Activated naive CD4-positive, alpha-beta T cell treated with anti-CD3 and anti-CD28 coated beads, Interleukin-2, amount 50 U/mL, for 16 hours (primary cell): ENCODE results near the gene PAPPA.

Experiments
- DNase-seq: peaks from one replicate; pipeline ENCODE4 v3.0.0-alpha.2; 2020

PAPPA gene

GRCh38 chr9:116152941-116153764 is 438 bp upstream of the PAPPA start:
- DNase-seq = no peak

GRCh38 chr9:116154334-116154975 is 864 bp downstream of the PAPPA start:
- no peak for DNase-seq

GRCh38 chr9:116154976-116155697 is 1.5 kb downstream of the PAPPA start:
- DNase-seq = no peak

DNA sequence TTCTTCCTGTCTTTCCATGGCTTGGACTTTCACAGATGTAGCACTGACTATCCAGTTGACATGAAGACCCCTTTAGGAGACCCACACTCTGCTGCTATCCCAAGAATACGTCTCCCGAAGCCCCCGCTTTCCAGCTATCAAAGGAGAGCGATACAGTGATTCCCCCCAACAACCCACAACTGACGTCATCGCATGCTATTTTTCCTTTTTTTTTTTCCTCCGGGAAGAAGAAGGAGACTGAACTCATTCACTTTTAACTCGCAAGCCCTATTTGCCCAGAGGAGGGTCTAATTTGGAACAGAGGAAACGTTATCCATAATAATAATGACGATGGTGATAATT is 2.1 kb downstream of the PAPPA start:
- DNase-seq = no peak

GRCh38 chr9:116156621-116157314 is 3.2 kb downstream of the PAPPA start:
- DNase-seq = no peak

- DNase-seq = no peak
These were observed 4.0 kb downstream of the PAPPA start for GRCh38 chr9:116157436-116158138.

DNA sequence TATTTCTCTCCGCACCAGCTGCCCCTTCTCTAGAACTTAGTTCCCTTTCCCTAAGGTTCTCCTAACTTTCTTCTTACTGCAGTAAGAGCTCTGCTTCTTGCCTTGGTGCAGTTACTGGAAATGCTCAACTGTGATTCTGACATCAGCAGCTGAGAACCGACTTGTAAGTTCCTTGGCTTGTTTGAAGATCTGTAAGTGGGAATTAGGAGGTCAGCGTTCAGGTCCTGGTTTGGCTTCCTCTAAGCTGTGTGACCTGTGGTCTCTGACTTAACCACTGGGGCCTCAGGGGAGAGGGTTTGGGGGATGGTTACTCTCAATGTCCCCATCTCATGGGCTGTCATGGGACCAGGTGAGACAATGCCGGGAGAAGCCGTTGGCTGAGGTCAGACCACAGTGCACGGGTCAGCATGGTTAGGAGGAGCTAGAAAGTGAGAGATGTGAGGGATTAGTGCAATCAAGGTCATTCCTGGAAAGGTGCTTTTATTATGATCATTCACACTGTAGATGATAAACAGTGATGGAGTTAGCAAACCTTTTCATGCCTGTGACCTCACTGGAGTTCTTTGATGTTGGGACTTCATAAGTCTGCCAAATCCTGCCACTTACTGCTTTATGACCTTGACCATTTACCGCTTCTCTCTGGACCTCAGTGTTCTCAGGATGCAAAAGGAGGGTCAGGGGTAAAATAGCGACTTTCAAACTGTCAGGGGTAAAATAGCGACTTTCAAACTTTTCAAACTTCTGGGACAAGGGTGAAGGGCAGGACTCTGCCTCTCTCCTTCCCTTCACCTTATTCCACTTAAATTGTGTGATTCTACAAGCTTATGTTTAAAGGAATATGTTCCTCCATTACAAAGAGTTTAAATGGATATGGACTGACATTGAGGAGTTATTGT is 7.3 kb downstream of the PAPPA start:
- DNase-seq = no peak

DNA sequence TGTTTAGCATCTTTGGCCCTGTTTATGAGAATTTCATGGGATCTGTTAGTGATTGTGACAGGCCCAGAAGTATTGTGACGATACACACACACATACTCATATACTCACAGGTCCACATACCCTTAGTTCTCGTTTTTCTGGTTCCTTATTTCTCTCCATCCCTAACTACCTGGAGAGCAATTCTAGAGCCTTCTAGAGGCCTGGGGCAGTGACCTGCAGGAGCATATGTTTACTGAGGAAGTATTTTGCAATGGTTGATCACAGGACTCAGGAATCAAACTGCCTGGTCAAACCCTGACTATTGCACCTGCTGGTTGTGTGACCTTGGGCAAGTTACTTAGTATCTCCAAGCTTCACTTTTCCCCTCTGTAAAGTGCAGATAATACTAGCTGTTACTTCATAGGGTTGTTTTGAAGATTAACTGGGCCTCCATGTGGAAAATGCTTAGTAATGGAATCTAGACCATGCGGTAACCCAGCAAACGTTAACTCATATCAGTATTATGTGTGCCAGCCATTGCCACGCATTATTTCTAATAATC is 8.7 kb downstream of the PAPPA start:
- DNase-seq = no peak

GRCh38 chr9:116163293-116164055 is 9.9 kb downstream of the PAPPA start:
- no peak for DNase-seq

DNA sequence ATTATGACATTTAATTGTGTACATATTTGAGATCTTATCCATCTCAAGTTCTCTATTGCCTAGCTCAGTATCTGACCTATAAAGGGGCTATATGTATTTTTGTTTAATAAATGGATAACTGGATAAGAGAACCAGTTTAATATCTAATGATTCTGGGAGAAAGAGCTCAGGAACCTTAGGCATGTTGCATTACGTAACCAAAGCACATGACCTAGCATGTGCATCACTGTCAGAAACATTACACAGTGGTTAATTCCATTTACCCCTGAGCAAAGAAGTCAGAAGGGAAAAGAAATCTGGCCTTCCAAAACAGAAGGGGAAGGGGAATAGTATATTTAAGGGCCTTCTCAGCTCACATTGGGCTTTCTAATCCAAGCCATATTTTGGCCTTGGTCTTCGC is 12.3 kb downstream of the PAPPA start:
- no peak for DNase-seq

- no peak for DNase-seq
These were observed 13.1 kb downstream of the PAPPA start for GRCh38 chr9:116166713-116167112.

DNA sequence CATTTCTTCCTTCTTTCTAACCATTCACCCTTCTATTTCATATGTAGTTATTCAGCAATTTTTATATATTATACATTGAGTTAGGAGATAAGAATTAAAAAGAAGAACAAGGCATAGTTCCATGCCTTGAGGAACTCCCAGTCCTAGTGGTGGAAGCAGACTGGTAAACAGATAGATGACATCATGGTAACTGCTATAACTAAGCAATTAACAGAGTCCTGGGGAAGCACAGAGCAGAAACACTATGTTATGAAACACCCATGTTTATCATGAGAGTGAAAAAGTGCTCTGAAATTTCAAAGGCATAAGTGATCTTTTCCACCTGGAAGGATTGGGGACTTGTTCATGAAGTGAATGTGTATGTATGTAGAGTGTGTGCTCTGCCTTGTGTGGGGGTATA is 14.6 kb downstream of the PAPPA start:
- no peak for DNase-seq

DNA sequence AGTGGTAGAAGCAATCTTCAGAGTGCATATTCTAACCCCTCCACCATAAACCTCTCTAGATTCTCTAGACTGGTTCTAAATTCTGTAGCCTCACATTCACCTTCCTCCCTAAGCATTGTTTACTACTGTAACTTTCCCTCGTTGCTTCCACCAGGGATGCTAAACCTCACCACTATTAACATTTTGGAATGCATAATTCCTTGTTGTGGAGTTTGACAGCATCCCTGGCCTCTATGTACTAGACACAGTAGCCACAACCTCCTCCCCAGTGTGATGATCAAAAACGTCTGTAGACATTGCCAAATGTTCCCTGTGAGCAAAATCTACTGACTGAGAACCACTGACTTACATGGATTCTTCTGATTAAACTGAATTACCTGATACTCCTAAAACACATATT is 18.6 kb downstream of the PAPPA start:
- DNase-seq = no peak

- no peak for DNase-seq
These were observed 20.8 kb downstream of the PAPPA start for GRCh38 chr9:116174347-116174746.

- no peak for DNase-seq
These were observed 22.0 kb downstream of the PAPPA start for GRCh38 chr9:116175614-116176013.

GRCh38 chr9:116178481-116179211 is 25.1 kb downstream of the PAPPA start:
- no peak for DNase-seq

DNA sequence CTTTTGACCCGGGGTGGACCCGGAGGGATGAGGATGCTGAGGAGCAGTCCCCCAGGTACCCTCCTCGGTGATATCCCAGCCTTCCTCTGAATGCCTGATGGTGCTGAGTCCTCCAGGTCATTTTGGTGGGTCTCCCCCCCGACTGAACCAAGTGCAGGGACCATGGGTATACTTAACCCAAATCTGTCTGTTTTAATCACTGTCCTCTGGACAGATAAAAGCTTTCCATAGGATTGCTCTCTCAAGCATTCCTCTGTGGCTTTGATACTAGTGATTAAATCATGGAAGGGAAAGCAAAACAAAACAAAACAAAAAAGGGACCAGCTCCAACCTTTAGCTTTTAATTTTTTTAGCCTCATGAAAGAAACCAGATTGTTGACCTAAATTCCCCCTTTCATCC is 26.0 kb downstream of the PAPPA start:
- no peak for DNase-seq

DNA sequence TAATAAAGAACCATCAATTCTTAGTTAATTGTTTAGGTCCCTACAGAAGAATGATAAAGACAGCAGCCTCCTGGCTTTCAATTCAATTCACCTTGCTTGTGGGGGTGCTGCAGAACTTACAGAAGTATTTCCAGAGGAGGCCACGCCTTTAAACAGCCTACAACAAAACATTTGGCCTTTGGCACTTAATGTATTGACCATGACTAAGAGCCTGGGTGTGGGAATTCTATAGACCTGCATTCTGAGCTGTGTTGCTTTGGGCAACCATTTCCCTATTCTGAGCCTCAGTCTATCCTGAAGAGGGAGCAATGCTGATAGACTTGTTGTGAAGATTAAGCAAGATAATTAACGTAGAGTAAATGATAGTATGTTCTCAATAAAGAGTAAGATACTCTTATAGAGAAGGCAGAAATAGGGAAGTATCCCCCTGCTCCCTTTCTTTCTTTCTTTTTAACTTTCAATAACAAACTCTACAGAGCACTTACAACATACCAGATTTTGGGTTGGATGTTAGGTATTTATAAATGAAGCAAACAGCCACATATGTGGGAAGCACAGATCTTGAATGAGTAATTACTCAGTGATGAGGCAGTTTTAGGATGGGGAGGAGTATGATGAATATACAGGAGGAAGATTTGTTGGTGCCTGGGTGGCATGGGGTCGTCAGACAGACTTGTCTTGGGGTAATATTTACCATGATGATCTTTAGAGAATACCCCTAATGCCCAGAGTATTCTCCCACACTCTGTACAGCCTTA is 28.4 kb downstream of the PAPPA start:
- no peak for DNase-seq

DNA sequence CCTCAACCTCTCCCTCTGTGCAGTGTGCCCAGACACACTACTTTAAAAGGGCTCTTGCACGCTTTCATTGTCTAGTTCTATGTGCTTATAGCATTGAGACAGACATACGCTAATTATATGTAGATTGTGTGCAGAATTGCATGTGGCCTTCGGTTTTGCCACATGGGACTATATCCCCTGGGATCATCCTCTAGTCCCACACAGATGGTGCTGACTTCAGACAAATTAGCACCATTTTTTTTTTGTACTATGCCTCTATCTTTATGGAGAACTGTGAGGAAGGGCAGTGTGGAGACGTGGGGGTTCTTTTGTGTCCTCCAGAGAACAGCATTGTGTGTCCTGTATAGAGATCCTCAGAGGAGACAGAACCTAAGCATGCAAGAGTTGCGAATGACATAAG is 29.3 kb downstream of the PAPPA start:
- DNase-seq = no peak
